GM12873 (cell line): Measurements from ENCODE around the gene LYPD6B.

Source experiments
- TF ChIP-seq, protein P1 (sequence below): IDR thresholded peaks from 2 replicates; pipeline ENCODE4 v1.5.1; 2012; ENCODE audit warnings: low read depth, mild to moderate bottlenecking, moderate library complexity, low read length, control low read depth; ENCODE audit not compliant: insufficient read depth; ENCODE audit errors: missing control alignments

LYPD6B gene

DNA sequence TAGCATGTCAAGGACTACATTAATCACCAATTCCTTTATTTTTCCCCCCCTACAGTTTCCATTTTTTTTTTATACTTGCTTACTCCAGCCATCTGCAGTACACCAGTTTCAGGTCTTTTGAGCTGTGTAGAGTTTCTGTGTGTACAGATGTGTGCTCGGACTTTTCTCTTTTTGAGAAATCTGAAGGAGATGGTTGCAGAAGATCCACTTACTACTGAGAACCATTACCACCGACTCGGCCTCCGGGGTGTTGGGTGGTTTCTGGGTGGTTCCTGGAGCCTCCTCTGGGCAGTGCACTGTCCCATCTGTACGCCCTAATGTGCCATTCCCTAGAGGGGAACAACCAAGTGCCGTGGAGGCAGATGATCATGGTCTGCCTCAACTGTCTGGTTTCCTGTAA is 15.4 kb upstream of the LYPD6B start:
- TF ChIP-seq, protein P1, sequence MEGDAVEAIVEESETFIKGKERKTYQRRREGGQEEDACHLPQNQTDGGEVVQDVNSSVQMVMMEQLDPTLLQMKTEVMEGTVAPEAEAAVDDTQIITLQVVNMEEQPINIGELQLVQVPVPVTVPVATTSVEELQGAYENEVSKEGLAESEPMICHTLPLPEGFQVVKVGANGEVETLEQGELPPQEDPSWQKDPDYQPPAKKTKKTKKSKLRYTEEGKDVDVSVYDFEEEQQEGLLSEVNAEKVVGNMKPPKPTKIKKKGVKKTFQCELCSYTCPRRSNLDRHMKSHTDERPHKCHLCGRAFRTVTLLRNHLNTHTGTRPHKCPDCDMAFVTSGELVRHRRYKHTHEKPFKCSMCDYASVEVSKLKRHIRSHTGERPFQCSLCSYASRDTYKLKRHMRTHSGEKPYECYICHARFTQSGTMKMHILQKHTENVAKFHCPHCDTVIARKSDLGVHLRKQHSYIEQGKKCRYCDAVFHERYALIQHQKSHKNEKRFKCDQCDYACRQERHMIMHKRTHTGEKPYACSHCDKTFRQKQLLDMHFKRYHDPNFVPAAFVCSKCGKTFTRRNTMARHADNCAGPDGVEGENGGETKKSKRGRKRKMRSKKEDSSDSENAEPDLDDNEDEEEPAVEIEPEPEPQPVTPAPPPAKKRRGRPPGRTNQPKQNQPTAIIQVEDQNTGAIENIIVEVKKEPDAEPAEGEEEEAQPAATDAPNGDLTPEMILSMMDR = no peak

DNA sequence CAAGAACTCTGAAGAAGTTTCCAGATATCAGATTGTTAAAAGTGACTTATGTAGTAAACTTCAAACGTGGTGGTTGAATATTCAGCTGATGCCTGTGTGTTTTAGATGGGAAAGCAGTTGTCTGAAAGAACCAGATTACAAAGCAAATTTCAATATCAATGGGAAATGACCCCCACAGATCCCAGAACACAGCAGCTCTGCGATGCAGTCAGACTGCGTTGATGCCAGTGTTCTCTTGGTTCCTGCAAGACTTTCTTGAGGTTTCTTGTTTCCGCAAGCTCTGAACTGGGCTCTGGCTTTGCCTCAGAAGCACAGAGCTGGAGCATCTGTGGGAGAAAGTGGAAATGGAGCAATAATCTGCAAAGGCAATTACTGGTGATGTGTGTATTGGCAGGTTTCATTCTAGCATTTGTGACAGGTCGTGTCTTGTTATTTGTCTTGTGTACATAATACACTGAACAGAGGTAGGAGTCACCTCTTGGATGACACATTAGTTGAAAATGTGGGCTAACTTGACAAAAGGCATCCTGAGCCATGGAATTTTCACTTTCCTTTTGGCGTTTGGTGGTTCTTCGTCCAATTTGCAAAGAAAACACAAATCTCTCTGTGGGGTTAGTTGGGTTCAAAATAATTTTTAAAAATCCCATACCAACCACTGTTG is 10.8 kb upstream of the LYPD6B start:
- TF ChIP-seq, protein P1 = no peak

DNA sequence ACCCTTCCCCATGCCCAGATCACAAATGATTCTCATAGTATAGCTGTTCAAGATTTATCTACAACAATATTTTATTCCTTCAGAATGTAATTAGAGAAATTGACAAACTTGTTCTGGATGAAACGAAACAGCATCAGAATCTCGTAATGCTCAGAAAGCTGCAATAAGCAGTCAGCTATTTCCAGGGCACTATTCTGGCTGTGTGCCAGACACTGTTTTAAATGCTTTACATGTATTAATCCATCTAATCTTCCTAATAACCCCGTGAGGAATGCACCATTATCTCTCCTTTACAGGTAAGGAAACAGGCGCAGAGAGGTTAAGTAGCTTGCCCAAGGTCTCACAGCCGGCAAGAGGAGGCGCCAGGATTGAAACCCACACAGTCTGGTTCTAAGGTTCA is 10.1 kb upstream of the LYPD6B start:
- TF ChIP-seq, protein P1 = no peak

DNA sequence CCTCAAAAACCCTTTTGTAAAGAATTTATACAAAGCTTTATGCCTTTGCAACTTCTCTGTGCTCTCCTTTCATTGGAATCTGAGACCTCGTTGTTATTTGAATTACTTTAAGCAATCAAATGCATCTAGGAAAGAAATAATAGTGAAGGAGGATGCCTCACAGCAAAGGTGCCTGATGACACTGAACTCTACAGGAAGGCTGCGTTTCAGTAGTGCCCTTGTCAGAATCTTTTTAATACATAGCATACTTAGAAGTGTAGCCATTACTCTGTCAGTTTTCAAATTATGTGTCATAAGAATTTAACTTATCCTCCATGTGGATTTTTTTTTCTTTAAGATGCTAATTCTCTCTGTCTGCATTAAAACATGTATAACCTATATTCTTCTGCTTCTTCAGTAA is 9.6 kb upstream of the LYPD6B start:
- TF ChIP-seq, protein P1 = no peak

DNA sequence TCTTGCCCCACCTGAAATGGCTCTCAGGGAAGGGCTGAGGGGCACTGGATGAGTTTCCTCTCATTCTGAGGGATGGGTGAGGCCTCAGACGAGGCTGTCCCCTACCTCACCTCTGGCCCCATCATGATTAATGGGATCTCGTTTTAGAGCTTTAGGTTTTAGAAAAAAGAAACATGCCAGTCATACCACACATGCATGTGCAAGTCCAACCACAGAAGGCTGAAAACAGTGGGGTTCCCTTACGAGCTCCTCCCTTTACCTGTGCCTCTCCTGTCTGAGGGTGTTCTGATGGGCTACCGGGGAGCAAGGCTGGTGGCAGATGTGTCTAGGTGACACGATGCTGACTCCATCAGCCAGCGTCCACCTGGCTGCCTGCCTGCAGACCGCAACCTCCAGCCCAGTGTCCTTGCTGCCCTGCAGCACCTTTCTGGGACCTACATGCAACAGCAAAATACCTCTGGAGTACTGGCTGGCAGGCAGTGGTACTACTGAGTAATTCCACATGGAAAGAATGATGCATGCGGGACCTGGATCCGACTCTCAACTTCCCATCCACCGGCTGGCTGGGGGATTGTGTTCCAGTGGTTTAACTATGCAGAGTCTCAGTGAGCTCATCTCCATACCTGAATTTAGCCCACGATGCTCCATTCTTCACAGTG is 9.1 kb upstream of the LYPD6B start:
- TF ChIP-seq, protein P1 = no peak

DNA sequence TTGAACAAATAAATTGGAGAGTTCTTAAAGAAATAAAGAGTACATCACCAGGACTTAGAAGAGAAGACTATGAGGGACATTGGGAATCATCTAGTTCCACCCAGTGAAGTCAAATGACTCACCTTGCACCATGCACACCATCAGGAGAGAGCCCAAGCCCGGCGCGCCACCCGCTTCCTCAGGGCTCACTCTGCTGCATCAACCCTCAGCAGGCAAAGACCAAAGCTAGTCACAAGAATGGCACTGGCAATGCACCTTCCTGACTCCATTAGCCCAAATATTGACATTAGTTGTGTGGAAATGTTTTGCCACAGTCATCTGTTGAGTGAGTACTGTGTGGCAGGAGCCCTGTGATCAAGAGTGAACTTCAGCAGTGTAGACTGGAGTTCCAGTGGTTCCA is 7.1 kb upstream of the LYPD6B start:
- TF ChIP-seq, protein P1 = no peak

DNA sequence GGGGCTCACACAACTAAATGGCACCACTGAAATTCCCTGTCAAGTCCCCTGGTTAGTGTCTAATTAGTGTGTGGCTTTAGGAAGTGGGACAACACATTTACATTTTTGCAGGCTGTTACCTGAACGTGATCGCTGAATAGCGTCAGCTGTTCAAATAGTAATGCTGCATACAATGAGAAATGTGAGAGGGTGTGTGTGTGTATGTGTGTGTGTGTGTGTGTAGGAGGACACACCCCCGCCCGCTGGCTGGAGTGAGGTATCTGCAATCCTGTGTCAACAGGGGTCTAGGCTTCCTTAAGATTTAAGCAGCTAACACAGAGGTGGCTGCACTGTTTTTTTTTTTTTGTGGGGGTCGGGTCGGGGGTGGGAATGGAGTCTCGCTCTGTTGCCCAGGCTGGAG is 4.8 kb upstream of the LYPD6B start:
- TF ChIP-seq, protein P1 = no peak
